H1 (cell line): ENCODE results near the gene RGS6. TPM values are rescaled to one million over a fixed set of nuclear protein-coding genes. Genes with fewer than 3 reads are reported as not detected.
"Not testable (repeated sequence)": the region's sequence is repeated elsewhere in the genome, so short reads cannot be mapped to it uniquely, and the experiment has no call there.

Experiments used
- CTCF ChIA-PET: fragments of 300-600 bp; sonication (Branson Sonifier 250); formaldehyde crosslinking; loops from one replicate; lab custom pipeline; 2021; ENCODE audit not compliant: partially characterized antibody; lab: Charles Lee
- POLR2A ChIA-PET: fragments of 300-600 bp; sonication (Branson Sonifier 250); formaldehyde crosslinking; loops from one replicate; lab custom pipeline; 2021; ENCODE audit warnings: inconsistent platforms; ENCODE audit not compliant: partially characterized antibody; lab: Charles Lee
- DNase-seq, 2 experiments: peaks; one replicate each; pipeline versions ENCODE4 v3.0.0 to v3.0.0-alpha.2; 2010 to 2022; ENCODE audit warnings: low spot score in 2 of 2, low read depth in 1 of 2, mixed read lengths in 1 of 2
- FAIRE-seq: peaks from 2 replicates; lab custom pipeline; 2011; peaks lifted over from hg19 to GRCh38; lab: Jason Lieb, UNC
- H2AFZ ChIP-seq: 2 replicates; pipeline ENCODE4 v1.8.1; 2012; ENCODE audit warnings: low read length, inconsistent platforms
- H2AK5ac ChIP-seq: 2 replicates; pipeline ENCODE4 v1.6.1; 2013; ENCODE audit warnings: low read depth, low read length
- H2BK120ac ChIP-seq: replicated peaks from 2 replicates; pipeline ENCODE3; 2013; ENCODE audit warnings: low read depth, low read length, inconsistent platforms
- H2BK12ac ChIP-seq: 2 replicates; pipeline ENCODE4 v1.6.1; 2013; ENCODE audit warnings: low read depth, low read length
- H2BK15ac ChIP-seq: 2 replicates; pipeline ENCODE4 v1.6.1; 2013; ENCODE audit warnings: low read length
- H2BK20ac ChIP-seq: 2 replicates; pipeline ENCODE4 v1.6.1; 2013; ENCODE audit warnings: low read length
- H2BK5ac ChIP-seq: 2 replicates; pipeline ENCODE4 v1.6.1; 2013; ENCODE audit warnings: low read depth, low read length
- H3K14ac ChIP-seq: 2 replicates; pipeline ENCODE4 v1.6.1; 2013; ENCODE audit warnings: inconsistent platforms; ENCODE audit not compliant: insufficient read length
- H3K18ac ChIP-seq: 2 replicates; pipeline ENCODE4 v1.6.1; 2013; ENCODE audit warnings: low read length; ENCODE audit errors: extremely low read depth
- H3K23ac ChIP-seq: 2 replicates; pipeline ENCODE4 v1.6.1; 2013; ENCODE audit warnings: inconsistent platforms; ENCODE audit not compliant: insufficient read length
- H3K23me2 ChIP-seq: 2 replicates; pipeline ENCODE4 v1.6.1; 2013; ENCODE audit warnings: low read depth, low read length
- H3K27ac ChIP-seq: 2 replicates; pipeline ENCODE4 v1.6.1; 2011; ENCODE audit warnings: low read depth, low read length, inconsistent platforms
- H3K27me3 ChIP-seq, 4 experiments: replicated peaks in 1 of 4; 1 replicate in 1 of 4; 2 replicates in 3 of 4; pipeline versions ENCODE4 v1.6.1 to v1.8.1; 2011 to 2013; ENCODE audit warnings: low read length in 3 of 4, mild to moderate bottlenecking in 3 of 4, inconsistent platforms in 2 of 4, mixed read lengths in 2 of 4, moderate library complexity in 1 of 4; ENCODE audit not compliant: control insufficient read depth in 3 of 4, insufficient read depth in 3 of 4; ENCODE audit errors: extremely low read depth in 1 of 4
- H3K36me3 ChIP-seq, 4 experiments: 2 replicates each; pipeline versions ENCODE4 v1.6.1 to v1.8.1; 2011 to 2013; ENCODE audit warnings: mild to moderate bottlenecking in 4 of 4, low read length in 3 of 4, moderate library complexity in 2 of 4, control low read depth in 1 of 4, inconsistent platforms in 1 of 4; ENCODE audit not compliant: insufficient read depth in 4 of 4, control insufficient read depth in 2 of 4
- H3K4ac ChIP-seq: replicated peaks from 2 replicates; pipeline ENCODE3; 2013; ENCODE audit warnings: low read length, low read depth, mixed read lengths, inconsistent platforms; ENCODE audit not compliant: insufficient read length
- H3K4me1 ChIP-seq, 4 experiments: replicated peaks in 1 of 4; 1 replicate in 1 of 4; 2 replicates in 3 of 4; pipeline versions ENCODE4 v1.6.1 to v1.8.1; 2011 to 2013; ENCODE audit warnings: low read length in 3 of 4, inconsistent platforms in 2 of 4, mixed read lengths in 1 of 4; ENCODE audit not compliant: insufficient read depth in 4 of 4, control insufficient read depth in 3 of 4
- H3K4me2 ChIP-seq, 2 experiments: 2 replicates each; pipeline versions ENCODE4 v1.6.1 to v1.8.1; 2011 to 2013; ENCODE audit warnings: low read depth in 2 of 2, low read length in 2 of 2, control low read depth in 1 of 2, inconsistent platforms in 1 of 2, mild to moderate bottlenecking in 1 of 2; ENCODE audit not compliant: insufficient read depth in 1 of 2
- H3K4me3 ChIP-seq, 4 experiments: fragments of 200-600, 300-600 bp in 1 of 4; sonication (generic), shearing (Covaris generic), sonication (Bioruptor Twin) in 1 of 4; 2 replicates each; pipeline versions ENCODE4 v1.5.1 to v1.8.1; 2011 to 2016; ENCODE audit warnings: low read length in 4 of 4, low read depth in 3 of 4, control low read depth in 2 of 4, inconsistent platforms in 2 of 4, mild to moderate bottlenecking in 2 of 4, mixed read lengths in 1 of 4, moderate library complexity in 1 of 4; ENCODE audit not compliant: insufficient read depth in 2 of 4; ENCODE audit errors: extremely low read depth in 1 of 4
- H3K56ac ChIP-seq: replicated peaks from 2 replicates; pipeline ENCODE3; 2013; ENCODE audit warnings: low read depth, mild to moderate bottlenecking, mixed read lengths, low read length, inconsistent platforms; ENCODE audit not compliant: insufficient read length
- H3K79me1 ChIP-seq: 2 replicates; pipeline ENCODE4 v1.6.1; 2013; ENCODE audit warnings: low read depth, low read length, control low read depth
- H3K79me2 ChIP-seq, 2 experiments: 2 replicates each; pipeline versions ENCODE4 v1.6.1 to v1.8.1; 2012 to 2013; ENCODE audit warnings: low read length in 2 of 2, mild to moderate bottlenecking in 2 of 2, inconsistent platforms in 1 of 2; ENCODE audit not compliant: insufficient read depth in 2 of 2, control insufficient read depth in 1 of 2
- H3K9ac ChIP-seq, 4 experiments: replicated peaks in 1 of 4; 1 replicate in 1 of 4; 2 replicates in 3 of 4; pipeline versions ENCODE4 v1.6.1 to v1.8.1; 2011 to 2013; ENCODE audit warnings: low read depth in 3 of 4, low read length in 3 of 4, control low read depth in 2 of 4, mild to moderate bottlenecking in 2 of 4, moderate library complexity in 2 of 4, inconsistent platforms in 1 of 4; ENCODE audit errors: extremely low read depth in 1 of 4
- H3K9me3 ChIP-seq, 2 experiments: 2 replicates each; pipeline versions ENCODE4 v1.6.1 to v1.8.1; 2012 to 2013; ENCODE audit warnings: mild to moderate bottlenecking in 2 of 2, moderate library complexity in 2 of 2, control low read depth in 1 of 2, inconsistent platforms in 1 of 2, low read depth in 1 of 2, low read length in 1 of 2, mixed read lengths in 1 of 2; ENCODE audit not compliant: insufficient read depth in 2 of 2
- H4K20me1 ChIP-seq, 2 experiments: replicated peaks in 1 of 2; 2 replicates each; pipeline versions ENCODE3 to v1.8.1; 2011 to 2013; ENCODE audit warnings: inconsistent platforms in 2 of 2, low read length in 2 of 2, mild to moderate bottlenecking in 1 of 2; ENCODE audit not compliant: insufficient read depth in 2 of 2, control insufficient read depth in 1 of 2
- H4K5ac ChIP-seq: 2 replicates; pipeline ENCODE4 v1.6.1; 2013; ENCODE audit warnings: low read length, low read depth, mixed read lengths, inconsistent platforms; ENCODE audit not compliant: insufficient read length
- H4K8ac ChIP-seq: 2 replicates; pipeline ENCODE4 v1.8.0; 2013; ENCODE audit warnings: mild to moderate bottlenecking, moderate library complexity, low read length, inconsistent platforms; ENCODE audit not compliant: insufficient read depth; ENCODE audit errors: extremely low read depth
- H4K91ac ChIP-seq: replicated peaks from 2 replicates; pipeline ENCODE3; 2013; ENCODE audit warnings: low read length, mixed read lengths, inconsistent platforms; ENCODE audit not compliant: insufficient read length
- WGBS, 2 experiments: shearing (Covaris generic) in 1 of 2; methylation state at CpG; one replicate each; pipeline versions ENCODE4 v1.1.6 to v1.1.7; 2013 to 2015; ENCODE audit warnings: low lambda C conversion rate in 2 of 2, mixed read lengths in 2 of 2, inconsistent platforms in 1 of 2, low coverage in 1 of 2, missing lambda C conversion rate in 1 of 2; ENCODE audit not compliant: insufficient replicate concordance in 2 of 2, insufficient coverage in 1 of 2, insufficient read length in 1 of 2; ENCODE audit errors: extremely low coverage in 1 of 2, missing lambda C conversion rate in 1 of 2; 5-methylcytosine and 5-hydroxymethylcytosine counted together
- polyA plus RNA-seq, 7 experiments: library from polyadenylated mRNA; depleted of rRNA in 3 of 7; stranded (reverse) in 5 of 7; unstranded in 2 of 7; fragments of >200 nt in 5 of 7; fragments of 200-250 nt in 2 of 7; gene quantifications; 1 replicate in 5 of 7; 2 replicates in 1 of 7; 4 replicates in 1 of 7; pipeline versions ENCODE4 v1.2.1 to v1.2.3, GENCODE V29; 2011 to 2013; ENCODE audit warnings: missing spikeins in 2 of 7, mixed read lengths in 2 of 7
- total RNA-seq: library from RNA; stranded (reverse); fragmentation: NEBNext Ultra II Directional; extraction: Animal tissue kit (Norgen Biotek cat#: 25700); gene quantifications from 2 replicates; pipeline ENCODE4 v1.2.1, GENCODE V29; 2021

The RGS6 gene
- total and polyA plus RNA-seq, 2 of the 8 experiments (the other 6 are each of a cell fraction or from before 2014, with no cell fraction given): 0.26 to 1.1 TPM

DNA sequence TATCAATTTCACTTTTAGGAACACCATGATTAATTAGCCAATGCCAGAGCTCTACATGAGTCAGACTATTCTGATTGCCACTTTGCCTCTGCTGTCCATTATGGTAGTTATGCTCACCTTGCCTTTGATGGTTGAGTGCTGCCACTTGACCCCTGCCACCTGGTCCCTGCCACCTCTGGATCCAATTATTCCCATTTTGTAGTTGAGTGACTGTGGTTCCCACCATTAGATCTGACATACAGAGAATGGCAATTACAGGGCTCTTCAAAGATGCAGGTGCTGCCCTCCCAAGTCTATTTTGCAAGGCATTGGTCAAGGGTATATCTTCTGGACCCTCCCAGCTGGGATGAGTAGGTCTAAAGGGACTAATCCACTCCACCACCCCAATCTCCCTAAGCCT lies 8.3 kb downstream of the RGS6 start:
- H3K4me2 ChIP-seq, H2AFZ ChIP-seq, H3K18ac ChIP-seq, H3K27me3 ChIP-seq, H2BK20ac ChIP-seq, CTCF ChIA-PET, FAIRE-seq, H3K9ac ChIP-seq, H2BK12ac ChIP-seq, H3K23me2 ChIP-seq, H2BK5ac ChIP-seq, H3K4ac ChIP-seq, H3K56ac ChIP-seq, H4K5ac ChIP-seq, H3K4me3 ChIP-seq, H3K9me3 ChIP-seq, H3K27ac ChIP-seq, H4K91ac ChIP-seq, H2BK120ac ChIP-seq, H2AK5ac ChIP-seq, H3K79me2 ChIP-seq, H3K4me1 ChIP-seq, H4K8ac ChIP-seq, POLR2A ChIA-PET, H4K20me1 ChIP-seq, H3K79me1 ChIP-seq, H3K36me3 ChIP-seq, H3K14ac ChIP-seq, H3K23ac ChIP-seq, H2BK15ac ChIP-seq, DNase-seq: not testable (repeated sequence)

DNA sequence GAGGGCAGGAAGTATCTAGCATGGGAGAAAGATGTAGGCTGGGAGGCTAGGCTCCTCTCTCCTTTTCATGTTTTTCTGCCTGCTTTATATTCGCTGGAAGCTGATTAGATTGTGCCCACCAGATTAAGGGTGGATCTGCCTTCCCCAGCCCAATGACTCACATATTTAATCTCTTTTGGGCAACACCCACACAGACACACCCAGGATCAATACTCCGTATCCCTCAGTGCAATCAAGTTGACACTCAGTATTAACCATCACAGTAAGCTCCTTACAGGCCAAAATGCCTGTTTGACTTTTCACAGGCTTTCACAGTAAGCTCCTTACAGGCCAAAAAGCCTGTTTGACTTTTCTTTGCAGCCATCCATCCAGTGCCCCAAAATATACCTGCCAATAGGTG lies 9.4 kb downstream of the RGS6 start:
- H3K4me1 ChIP-seq, H2AK5ac ChIP-seq, H4K8ac ChIP-seq, H3K4me3 ChIP-seq, H3K79me2 ChIP-seq, H3K23me2 ChIP-seq, H4K91ac ChIP-seq, H2BK20ac ChIP-seq, H3K4ac ChIP-seq, H2AFZ ChIP-seq, H3K27ac ChIP-seq, H2BK15ac ChIP-seq, H3K27me3 ChIP-seq, H3K9ac ChIP-seq, H2BK5ac ChIP-seq, H3K14ac ChIP-seq, H4K20me1 ChIP-seq, DNase-seq, H2BK120ac ChIP-seq, H3K4me2 ChIP-seq, H4K5ac ChIP-seq, H3K79me1 ChIP-seq, H2BK12ac ChIP-seq, H3K23ac ChIP-seq, FAIRE-seq, H3K18ac ChIP-seq, POLR2A ChIA-PET, H3K9me3 ChIP-seq, H3K36me3 ChIP-seq, H3K56ac ChIP-seq: not testable (repeated sequence)
- 97% methylated on average over 2 of the region's 2 CpGs; no CpG with 5 or more reads in 1 of the 2 experiments for WGBS, 2 experiments
- CTCF ChIA-PET: interaction anchor here (0.6 kb wide), 1 partner anchor 30 kb away, joined by 4 read pairs; no protein-coding TSS in a partner anchor
